Vagina (tissue), 2 donors: ENCODE results near the gene DOLPP1. TPM values are rescaled to one million over a fixed set of nuclear protein-coding genes. Genes with fewer than 3 reads are reported as not detected.

Source experiments
- DNase-seq, 2 donors: peaks; one replicate each; pipeline ENCODE4 v3.0.0-alpha.2; 2017; ENCODE audit errors: extremely low spot score in 2 of 2
- H3K27ac ChIP-seq: fragments of 200-600 bp; sonication (generic); one replicate; pipeline ENCODE4 v1.5.1; 2019
- H3K27me3 ChIP-seq: fragments of 200-600 bp; sonication (generic); one replicate; pipeline ENCODE4 v1.5.1; 2019
- H3K36me3 ChIP-seq, 2 donors: fragments of 200-600 bp; sonication (generic); one replicate each; pipeline ENCODE4 v1.5.1; 2017 to 2019
- H3K4me1 ChIP-seq: fragments of 200-600 bp; sonication (generic); one replicate; pipeline ENCODE4 v1.5.1; 2019
- H3K4me3 ChIP-seq, 2 donors: fragments of 200-600 bp; sonication (generic); 1 replicate in 1 of 2; 2 replicates in 1 of 2; pipeline ENCODE4 v1.5.1; 2016 to 2019
- H3K9me3 ChIP-seq: fragments of 200-600 bp; sonication (generic); one replicate; pipeline ENCODE4 v1.5.1; 2019
- CTCF ChIP-seq, 3 experiments: fragments of 450-650 bp in 2 of 3; fragments of 200-600 bp in 1 of 3; sonication (generic) in 1 of 3; IDR thresholded peaks; one replicate each; pipeline ENCODE4 v1.5.1; 2017 to 2019; ENCODE audit warnings: antibody characterized with exemption in 3 of 3, mild to moderate bottlenecking in 2 of 3, moderate library complexity in 2 of 3
- POLR2A ChIP-seq, 2 donors: fragments of 450-650 bp; IDR thresholded peaks; one replicate each; pipeline ENCODE4 v1.6.1; 2017; ENCODE audit warnings: antibody characterized with exemption in 2 of 2, mild to moderate bottlenecking in 2 of 2, moderate library complexity in 2 of 2
- POLR2AphosphoS5 ChIP-seq, 2 donors: sonication (generic); formaldehyde crosslinking; IDR thresholded peaks; one replicate each; pipeline ENCODE4 v1.9.0; 2017; ENCODE audit warnings: antibody characterized with exemption in 2 of 2, mild to moderate bottlenecking in 2 of 2, low read depth in 1 of 2; ENCODE audit not compliant: insufficient read depth in 1 of 2
- intact Hi-C: fragments of 100-400 bp; cut with DNase I; formaldehyde crosslinking; loops from one replicate; pipeline ENCODE4 v1.15.1; 2023
- total RNA-seq: library from RNA; depleted of rRNA; stranded (reverse); fragments of >200 nt; gene quantifications from one replicate; pipeline ENCODE4 v1.2.3, GENCODE V29; 2016

The DOLPP1 gene
- total RNA-seq, 1 donor from 2014 or later, result 3.2 TPM

- no peak overlapping the region for H3K27ac ChIP-seq
- H3K36me3 ChIP-seq, result peaks cover 0 to 24% of the 10 kb centered on the region in 2 donors
- TF ChIP-seq CTCF (IDR thresholded peaks at IDR 0.05) (no peak), POLR2AphosphoS5 (IDR thresholded peaks at IDR 0.05; ENCODE audit: insufficient read depth in 1 of 2, low read depth in 1 of 2) (no peak), POLR2A (IDR thresholded peaks at IDR 0.05) (no peak)
- no peaks in the 10 kb centered on the region for H3K4me1 ChIP-seq
- H3K4me3 ChIP-seq, result no peak overlapping the region
- intact Hi-C loops, result no loop called here
- no peaks in the 10 kb centered on the region for H3K9me3 ChIP-seq
- DNase-seq, result no peak
- H3K27me3 ChIP-seq, result no peaks in the 10 kb centered on the region
Observed at GRCh38 chr9:129071526-129072126, 9.3 kb upstream of the DOLPP1 start.

GRCh38 chr9:129072171-129072570 lies 8.7 kb upstream of the DOLPP1 start:
- Histone ChIP-seq H3K4me3 (no peak overlapping the region), H3K27me3 (no peaks in the 10 kb centered on the region)
- intact Hi-C loops, result no loop called here

GRCh38 chr9:129073404-129073803 lies 7.5 kb upstream of the DOLPP1 start:
- no peak for DNase-seq
- intact Hi-C loops, result no loop called here
- Histone ChIP-seq H3K27me3 (no peaks in the 10 kb centered on the region), H3K36me3 (peaks cover 0 to 10% of the 10 kb centered on the region in 2 donors), H3K4me1 (no peaks in the 10 kb centered on the region), H3K27ac (no peak overlapping the region), H3K9me3 (no peaks in the 10 kb centered on the region), H3K4me3 (no peak overlapping the region)
- TF ChIP-seq POLR2AphosphoS5 (IDR thresholded peaks at IDR 0.05; ENCODE audit: insufficient read depth in 1 of 2, low read depth in 1 of 2), result no peak
- TF ChIP-seq CTCF (IDR thresholded peaks at IDR 0.05), result no peak
- TF ChIP-seq POLR2A (IDR thresholded peaks at IDR 0.05), result no peak

More at GRCh38 chr9:129072171-129072570, 8.7 kb upstream of the DOLPP1 start:
- no peak overlapping the region for H3K27ac ChIP-seq
- no peak for DNase-seq
- TF ChIP-seq POLR2A (IDR thresholded peaks at IDR 0.05), result no peak
- H3K4me1 ChIP-seq, result no peaks in the 10 kb centered on the region
- H3K9me3 ChIP-seq, result no peaks in the 10 kb centered on the region
- peaks cover 0 to 22% of the 10 kb centered on the region in 2 donors for H3K36me3 ChIP-seq

GRCh38 chr9:129074106-129074505 lies 6.8 kb upstream of the DOLPP1 start:
- no peak overlapping the region for H3K27ac ChIP-seq
- no peak for DNase-seq
- intact Hi-C loops, result no loop called here
- peaks cover 0 to 4% of the 10 kb centered on the region in 2 donors for H3K36me3 ChIP-seq
- no peaks in the 10 kb centered on the region for H3K9me3 ChIP-seq
- TF ChIP-seq CTCF (IDR thresholded peaks at IDR 0.05), result no peak
- TF ChIP-seq POLR2A (IDR thresholded peaks at IDR 0.05), result no peak
- no peak for TF ChIP-seq POLR2AphosphoS5 (IDR thresholded peaks at IDR 0.05; ENCODE audit: insufficient read depth in 1 of 2, low read depth in 1 of 2)
- H3K4me1 ChIP-seq, result no peaks in the 10 kb centered on the region
- no peaks in the 10 kb centered on the region for H3K27me3 ChIP-seq
- no peak overlapping the region for H3K4me3 ChIP-seq

- Histone ChIP-seq H3K36me3 (no peaks in the 10 kb centered on the region), H3K4me3 (no peak overlapping the region), H3K27ac (no peak overlapping the region), H3K27me3 (no peaks in the 10 kb centered on the region), H3K4me1 (peaks cover 5% of the 10 kb centered on the region), H3K9me3 (no peaks in the 10 kb centered on the region)
- DNase-seq, result no peak
- TF ChIP-seq POLR2A (IDR thresholded peaks at IDR 0.05) (no peak), POLR2AphosphoS5 (IDR thresholded peaks at IDR 0.05; ENCODE audit: insufficient read depth in 1 of 2, low read depth in 1 of 2) (no peak), CTCF (IDR thresholded peaks at IDR 0.05) (no peak)
- intact Hi-C loops, result no loop called here
Observed at GRCh38 chr9:129075996-129076639, 4.8 kb upstream of the DOLPP1 start.
